Fibroblast of mammary gland (primary cell): Measurements from ENCODE around the gene WDFY2.

Experiments used
- DNase-seq: peaks from one replicate; pipeline ENCODE4 v3.0.0-alpha.2; 2010; ENCODE audit warnings: low read depth
- H3K4me3 ChIP-seq: 2 replicates; pipeline ENCODE4 v1.5.1; 2011; ENCODE audit warnings: low read depth, mild to moderate bottlenecking, low read length, moderate library complexity; ENCODE audit not compliant: control insufficient read depth
- CTCF ChIP-seq: conservative IDR thresholded peaks from 2 replicates; pipeline ENCODE4 v1.5.1; 2011; ENCODE audit warnings: low read depth, low read length, inconsistent platforms; ENCODE audit not compliant: control insufficient read depth, insufficient read depth

WDFY2 gene

GRCh38 chr13:51786425-51787265 is 202.4 kb downstream of the WDFY2 start:
- no peak overlapping the region for H3K4me3 ChIP-seq
- DNase-seq, result no peak

GRCh38 chr13:51793570-51794271 is 209.5 kb downstream of the WDFY2 start:
- TF ChIP-seq CTCF, result no peak
- no peak overlapping the region for H3K4me3 ChIP-seq
- peak; percentile 85 for DNase-seq

More at GRCh38 chr13:51786425-51787265, 202.4 kb downstream of the WDFY2 start:
- no peak for TF ChIP-seq CTCF

GRCh38 chr13:51794964-51795363 is 210.7 kb downstream of the WDFY2 start:
- no peak for DNase-seq
- TF ChIP-seq CTCF, result no peak
- no peak overlapping the region for H3K4me3 ChIP-seq

GRCh38 chr13:51795419-51795818 is 211.2 kb downstream of the WDFY2 start:
- TF ChIP-seq CTCF, result no peak
- no peak for DNase-seq
- H3K4me3 ChIP-seq, result no peak overlapping the region

- no peak overlapping the region for H3K4me3 ChIP-seq
- no peak for DNase-seq
- no peak for TF ChIP-seq CTCF
Measured at GRCh38 chr13:51796546-51796945, 212.3 kb downstream of the WDFY2 start.

GRCh38 chr13:51797664-51798488 is 213.6 kb downstream of the WDFY2 start:
- no peak overlapping the region for H3K4me3 ChIP-seq
- TF ChIP-seq CTCF, result peak; percentile 46
- peak; percentile 65 for DNase-seq
